ENCODE data around the gene TRA2A.

DNA sequence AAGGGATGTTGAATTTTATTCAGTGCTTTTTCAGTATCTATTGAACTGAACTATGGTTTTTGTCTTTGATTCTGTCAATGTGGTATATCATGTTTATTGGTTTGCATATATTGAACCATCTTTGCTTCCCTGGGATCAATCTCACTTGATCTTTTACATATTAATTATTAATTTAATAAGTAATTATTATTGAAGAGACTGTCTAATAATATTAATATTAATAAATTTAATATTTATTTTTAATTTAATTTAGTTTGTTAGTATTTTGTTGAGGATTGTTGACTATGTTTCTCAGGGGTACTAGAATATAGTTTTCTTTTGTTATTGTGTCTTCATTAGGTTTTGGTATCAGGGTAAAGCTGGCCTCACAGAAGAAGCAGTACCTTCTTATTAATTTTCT is 26.5 kb upstream of the TRA2A start:
- no peak for TF ChIP-seq POLR2AphosphoS5 (IDR thresholded peaks at IDR 0.05)
- TF ChIP-seq POLR2A (IDR thresholded peaks at IDR 0.05) = no peak
- TF ChIP-seq, protein P1, sequence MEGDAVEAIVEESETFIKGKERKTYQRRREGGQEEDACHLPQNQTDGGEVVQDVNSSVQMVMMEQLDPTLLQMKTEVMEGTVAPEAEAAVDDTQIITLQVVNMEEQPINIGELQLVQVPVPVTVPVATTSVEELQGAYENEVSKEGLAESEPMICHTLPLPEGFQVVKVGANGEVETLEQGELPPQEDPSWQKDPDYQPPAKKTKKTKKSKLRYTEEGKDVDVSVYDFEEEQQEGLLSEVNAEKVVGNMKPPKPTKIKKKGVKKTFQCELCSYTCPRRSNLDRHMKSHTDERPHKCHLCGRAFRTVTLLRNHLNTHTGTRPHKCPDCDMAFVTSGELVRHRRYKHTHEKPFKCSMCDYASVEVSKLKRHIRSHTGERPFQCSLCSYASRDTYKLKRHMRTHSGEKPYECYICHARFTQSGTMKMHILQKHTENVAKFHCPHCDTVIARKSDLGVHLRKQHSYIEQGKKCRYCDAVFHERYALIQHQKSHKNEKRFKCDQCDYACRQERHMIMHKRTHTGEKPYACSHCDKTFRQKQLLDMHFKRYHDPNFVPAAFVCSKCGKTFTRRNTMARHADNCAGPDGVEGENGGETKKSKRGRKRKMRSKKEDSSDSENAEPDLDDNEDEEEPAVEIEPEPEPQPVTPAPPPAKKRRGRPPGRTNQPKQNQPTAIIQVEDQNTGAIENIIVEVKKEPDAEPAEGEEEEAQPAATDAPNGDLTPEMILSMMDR (IDR thresholded peaks at IDR 0.05) = no peak
- TF ChIP-seq EP300 (IDR thresholded peaks at IDR 0.05) = no peak

Data from suprapubic skin (tissue), 4 donors.